SW480 (cell line): ENCODE measurements around the gene RFC4.

ENCODE experiments used
- DNase-seq: peaks from one replicate; pipeline ENCODE4 v3.0.0-alpha.2; 2016; ENCODE audit warnings: low spot score

The RFC4 gene

DNA sequence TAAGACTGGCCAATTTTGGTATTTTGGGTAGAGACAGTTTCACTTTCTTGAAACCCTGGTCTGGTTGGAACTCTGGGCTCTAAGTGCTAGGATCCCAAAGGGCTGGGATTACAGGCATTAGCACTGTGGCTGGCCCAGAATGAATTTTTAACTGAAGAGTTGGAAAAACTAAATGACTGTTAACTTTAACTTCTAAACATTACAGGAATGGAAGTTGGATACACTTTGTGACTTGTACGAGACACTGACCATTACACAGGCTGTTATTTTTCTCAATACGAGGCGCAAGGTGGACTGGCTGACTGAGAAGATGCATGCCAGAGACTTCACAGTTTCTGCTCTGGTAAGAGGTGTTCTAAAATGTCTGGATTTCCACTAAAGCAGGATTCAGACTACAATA is 19.4 kb downstream of the RFC4 start:
- no peak for DNase-seq

- DNase-seq = no peak
Observed at GRCh38 chr3:186785495-186786018, 20.7 kb downstream of the RFC4 start.

GRCh38 chr3:186784820-186785494 is 21.3 kb downstream of the RFC4 start:
- no peak for DNase-seq

- DNase-seq = peak; percentile 53
Observed at GRCh38 chr3:186783731-186784515, 22.4 kb downstream of the RFC4 start.

GRCh38 chr3:186783058-186783730 is 23.1 kb downstream of the RFC4 start, which contains the start of gene EIF4A2:
Gene EIF4A2, plus strand, starts transcription at chr3:186783577. Its CDS starts 34 bp downstream, at chr3:186783611.
- peak; percentile 89 for DNase-seq

- DNase-seq = peak; percentile 50
Observed at GRCh38 chr3:186782542-186783057, 23.7 kb downstream of the RFC4 start.

GRCh38 chr3:186779204-186779603 is 27.1 kb downstream of the RFC4 start:
- no peak for DNase-seq

GRCh38 chr3:186775999-186776398 is 30.3 kb downstream of the RFC4 start:
- no peak for DNase-seq

- no peak for DNase-seq
Observed at GRCh38 chr3:186772701-186773417, 33.4 kb downstream of the RFC4 start.

- no peak for DNase-seq
Observed at GRCh38 chr3:186772281-186772694, 34.0 kb downstream of the RFC4 start.

- no peak for DNase-seq
Observed at GRCh38 chr3:186760897-186761447, 45.3 kb downstream of the RFC4 start.

- DNase-seq = peak; percentile 73
Observed at GRCh38 chr3:186760141-186760833, 46.0 kb downstream of the RFC4 start.

DNA sequence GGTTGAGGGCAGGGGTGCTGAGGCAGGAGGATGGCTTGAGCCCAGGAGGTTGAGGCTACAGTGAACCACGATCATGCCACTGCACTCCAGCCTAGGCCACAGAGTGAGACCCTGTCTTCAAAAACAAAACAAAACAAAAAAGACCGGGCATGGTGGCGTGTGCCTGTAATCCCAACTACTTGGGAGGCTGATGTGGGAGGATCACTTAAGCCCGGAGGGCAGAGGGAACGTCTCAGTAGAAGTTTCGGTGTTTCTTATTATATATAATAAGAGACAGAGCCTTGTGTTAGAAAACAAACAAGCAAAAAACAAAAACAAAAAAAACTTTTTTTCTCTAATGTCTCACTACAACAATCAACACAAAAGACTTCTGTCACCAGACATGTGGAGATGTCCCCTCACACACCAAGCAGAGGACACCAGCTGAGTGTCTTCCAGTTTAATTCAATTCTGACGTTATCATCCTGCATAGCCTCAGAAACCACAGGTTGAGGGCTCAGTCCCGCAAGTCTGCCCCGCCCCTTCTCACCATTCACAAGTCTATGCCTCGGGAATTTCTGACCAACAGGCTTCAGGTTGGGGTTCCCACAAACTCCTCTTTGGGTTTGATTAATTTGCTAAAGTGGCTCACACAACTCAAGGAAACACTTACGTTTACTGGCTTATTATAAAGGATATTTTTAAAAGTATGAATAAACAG is 46.9 kb downstream of the RFC4 start:
- peak; percentile 30 for DNase-seq

DNA sequence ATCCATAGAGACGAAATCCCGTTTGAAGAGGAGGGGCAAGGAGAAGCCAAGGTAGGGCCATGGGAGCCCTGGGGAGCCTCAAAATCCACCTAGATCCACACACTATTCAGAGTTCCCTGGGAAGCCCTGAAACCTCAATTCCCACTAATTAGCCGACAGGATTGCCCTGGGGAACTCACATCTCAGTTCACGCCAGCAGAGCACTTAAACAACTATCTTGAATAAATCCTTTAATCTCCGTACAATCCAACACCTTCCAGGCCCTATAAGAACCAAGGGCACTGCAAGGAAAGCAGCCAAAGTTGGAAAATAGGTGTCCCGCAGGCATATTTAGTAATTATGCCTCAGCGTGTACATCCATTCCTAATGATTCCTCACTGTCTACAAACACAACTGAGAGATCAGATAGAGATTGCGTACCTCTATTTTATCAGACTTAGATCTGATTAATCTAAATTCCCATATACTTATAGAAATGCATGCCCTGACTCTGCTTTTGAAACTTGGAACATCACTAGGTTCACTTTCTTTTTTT is 48.5 kb downstream of the RFC4 start:
- no peak for DNase-seq

DNA sequence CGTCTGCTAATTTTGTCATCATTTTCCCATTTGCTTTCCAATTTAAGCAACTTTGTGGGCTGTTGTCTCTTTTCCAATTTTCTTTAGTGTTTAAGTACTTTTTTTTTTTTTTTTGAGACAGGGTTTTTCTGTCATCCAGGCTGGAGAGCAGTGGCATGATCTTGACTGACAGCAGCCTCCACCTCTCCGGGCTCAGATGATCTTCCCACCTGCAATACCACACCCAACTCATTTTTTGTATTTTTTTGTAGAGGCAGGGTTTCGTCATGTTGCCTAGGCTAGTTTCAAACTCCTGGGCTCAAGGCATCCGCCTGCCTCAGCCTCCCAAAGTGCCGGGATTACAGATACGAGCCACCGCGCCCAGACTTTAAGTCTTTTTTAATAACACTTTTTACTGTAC is 49.1 kb downstream of the RFC4 start:
- DNase-seq = no peak

DNA sequence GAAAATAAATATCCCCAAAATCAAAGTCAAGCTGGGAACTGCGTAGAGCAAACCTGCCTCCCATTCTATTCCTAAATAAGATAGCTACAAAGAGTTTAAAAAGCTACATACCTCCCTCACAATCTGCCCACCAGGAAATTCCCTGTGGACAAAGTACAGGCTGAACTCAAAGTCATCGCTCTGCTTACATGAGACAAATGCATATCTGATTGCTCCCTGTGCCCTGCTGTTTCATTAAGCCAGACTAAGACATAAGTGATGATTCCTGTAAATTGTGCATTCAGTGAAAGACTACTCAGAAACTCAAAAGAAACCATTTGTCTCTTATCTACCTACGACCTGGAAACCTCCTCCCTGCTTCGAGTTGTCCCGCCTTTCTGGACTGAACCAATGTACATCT is 51.4 kb downstream of the RFC4 start:
- DNase-seq = no peak

- no peak for DNase-seq
Observed at GRCh38 chr3:186754006-186754405, 52.3 kb downstream of the RFC4 start.

- DNase-seq = no peak
Observed at GRCh38 chr3:186751480-186751879, 54.8 kb downstream of the RFC4 start.

DNA sequence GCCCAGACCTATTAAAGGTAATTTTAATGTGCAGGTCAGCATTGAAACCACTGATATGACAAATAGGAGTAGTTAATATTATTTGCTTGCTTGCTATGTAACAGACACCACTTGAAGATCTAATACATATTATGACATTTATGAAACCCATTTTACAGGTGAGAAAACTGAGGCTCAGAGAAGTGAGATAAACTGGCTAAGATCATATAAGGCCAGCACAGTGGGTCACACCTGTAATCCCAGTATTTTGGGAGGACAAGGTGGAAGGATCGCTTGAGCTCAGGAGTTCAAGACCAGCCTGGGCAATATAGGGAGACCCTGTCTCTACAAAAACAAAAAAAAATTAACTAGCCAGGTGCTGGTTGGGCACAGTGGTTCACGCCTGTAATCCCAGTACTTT is 56.0 kb downstream of the RFC4 start:
- DNase-seq = no peak

GRCh38 chr3:186746008-186746407 is 60.3 kb downstream of the RFC4 start:
- peak; percentile 21 for DNase-seq
